Tibial nerve (tissue), 4 donors: ENCODE data around the gene PRKG1.

Source experiments
- EP300 ChIP-seq, 2 donors: sonication (generic); formaldehyde crosslinking; IDR thresholded peaks; one replicate each; pipeline ENCODE4 v1.6.1; 2017; ENCODE audit warnings: antibody characterized with exemption in 2 of 2, mild to moderate bottlenecking in 1 of 2
- POLR2A ChIP-seq, 2 donors: fragments of 450-650 bp; IDR thresholded peaks; one replicate each; pipeline ENCODE4 v1.6.1; 2017; ENCODE audit warnings: antibody characterized with exemption in 2 of 2, mild to moderate bottlenecking in 2 of 2, moderate library complexity in 2 of 2
- TF ChIP-seq, protein P1 (sequence below), 5 experiments: fragments of 200-600 bp in 3 of 5; fragments of 450-650 bp in 2 of 5; sonication (generic) in 3 of 5; IDR thresholded peaks; one replicate each; pipeline ENCODE4 v1.5.1; 2016 to 2019; ENCODE audit warnings: antibody characterized with exemption in 5 of 5, mild to moderate bottlenecking in 3 of 5, moderate library complexity in 2 of 5

DNA sequence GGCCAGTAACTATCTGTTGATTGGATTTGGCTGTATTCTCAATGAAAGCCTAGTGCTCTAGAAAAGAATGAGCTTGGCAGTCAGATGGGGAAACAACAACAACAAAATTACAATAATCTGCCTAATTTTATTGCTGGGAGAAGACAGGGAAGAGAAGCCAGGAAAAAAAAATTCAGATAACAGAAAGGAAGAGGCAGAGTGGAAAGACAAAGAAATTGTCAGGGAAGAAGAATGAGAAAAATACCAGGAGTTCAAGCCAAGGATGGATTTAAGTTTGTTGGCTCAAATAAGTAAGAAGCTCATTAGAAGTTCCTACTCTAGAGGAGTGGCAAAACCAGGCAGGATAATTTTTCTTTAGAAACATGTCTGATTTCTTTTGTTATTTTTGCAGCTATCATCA is 45.9 kb upstream of the PRKG1 start:
- TF ChIP-seq, protein P1, sequence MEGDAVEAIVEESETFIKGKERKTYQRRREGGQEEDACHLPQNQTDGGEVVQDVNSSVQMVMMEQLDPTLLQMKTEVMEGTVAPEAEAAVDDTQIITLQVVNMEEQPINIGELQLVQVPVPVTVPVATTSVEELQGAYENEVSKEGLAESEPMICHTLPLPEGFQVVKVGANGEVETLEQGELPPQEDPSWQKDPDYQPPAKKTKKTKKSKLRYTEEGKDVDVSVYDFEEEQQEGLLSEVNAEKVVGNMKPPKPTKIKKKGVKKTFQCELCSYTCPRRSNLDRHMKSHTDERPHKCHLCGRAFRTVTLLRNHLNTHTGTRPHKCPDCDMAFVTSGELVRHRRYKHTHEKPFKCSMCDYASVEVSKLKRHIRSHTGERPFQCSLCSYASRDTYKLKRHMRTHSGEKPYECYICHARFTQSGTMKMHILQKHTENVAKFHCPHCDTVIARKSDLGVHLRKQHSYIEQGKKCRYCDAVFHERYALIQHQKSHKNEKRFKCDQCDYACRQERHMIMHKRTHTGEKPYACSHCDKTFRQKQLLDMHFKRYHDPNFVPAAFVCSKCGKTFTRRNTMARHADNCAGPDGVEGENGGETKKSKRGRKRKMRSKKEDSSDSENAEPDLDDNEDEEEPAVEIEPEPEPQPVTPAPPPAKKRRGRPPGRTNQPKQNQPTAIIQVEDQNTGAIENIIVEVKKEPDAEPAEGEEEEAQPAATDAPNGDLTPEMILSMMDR (IDR thresholded peaks at IDR 0.05), result no peak
- TF ChIP-seq EP300 (IDR thresholded peaks at IDR 0.05), result no peak
- TF ChIP-seq POLR2A (IDR thresholded peaks at IDR 0.05), result no peak
